NCI-H2029 (cell line): ENCODE results near the gene TRAM2.

Experiments
- DNase-seq: peaks from one replicate; lab custom pipeline; 2025; lab: John Stamatoyannopoulos, UW

Gene TRAM2

GRCh38 chr6:52577022-52577777, at the start of gene TRAM2:
Gene TRAM2 (minus strand): TSS chr6:52577060. CDS start chr6:52576915, 145 bp downstream.
- peak; percentile 62 for DNase-seq

- no peak for DNase-seq
Measured at GRCh38 chr6:52622810-52623209, 46.0 kb upstream of the TRAM2 start.

- DNase-seq: no peak
Measured at GRCh38 chr6:52621631-52622030, 44.8 kb upstream of the TRAM2 start.

GRCh38 chr6:52620906-52621190, 44.0 kb upstream of the TRAM2 start:
- no peak for DNase-seq

- DNase-seq: no peak
Measured at GRCh38 chr6:52620055-52620905, 43.4 kb upstream of the TRAM2 start.

GRCh38 chr6:52617087-52617486, 40.2 kb upstream of the TRAM2 start:
- DNase-seq: no peak

- no peak for DNase-seq
Measured at GRCh38 chr6:52616059-52616690, 39.3 kb upstream of the TRAM2 start.

- DNase-seq: no peak
Measured at GRCh38 chr6:52612336-52613054, 35.6 kb upstream of the TRAM2 start.

GRCh38 chr6:52611833-52612232, 35.0 kb upstream of the TRAM2 start:
- no peak for DNase-seq

- no peak for DNase-seq
Measured at GRCh38 chr6:52610745-52611355, 34.0 kb upstream of the TRAM2 start.

- no peak for DNase-seq
Measured at GRCh38 chr6:52610011-52610410, 33.2 kb upstream of the TRAM2 start.

GRCh38 chr6:52605610-52606185, 28.8 kb upstream of the TRAM2 start:
- no peak for DNase-seq

- DNase-seq: no peak
Measured at GRCh38 chr6:52603000-52603795, 26.3 kb upstream of the TRAM2 start.

- no peak for DNase-seq
Measured at GRCh38 chr6:52598824-52599190, 21.9 kb upstream of the TRAM2 start.

GRCh38 chr6:52598123-52598823, 21.4 kb upstream of the TRAM2 start:
- DNase-seq: peak; percentile 28

GRCh38 chr6:52597738-52598122, 20.9 kb upstream of the TRAM2 start:
- DNase-seq: no peak

- DNase-seq: no peak
Measured at GRCh38 chr6:52596371-52597028, 19.6 kb upstream of the TRAM2 start.

GRCh38 chr6:52595796-52596130, 18.9 kb upstream of the TRAM2 start:
- no peak for DNase-seq

- no peak for DNase-seq
Measured at GRCh38 chr6:52595000-52595795, 18.3 kb upstream of the TRAM2 start.
